ENCODE results near the gene PRAMEF13.
"Not testable (repeated sequence)": the region's sequence is repeated elsewhere in the genome, so short reads cannot be mapped to it uniquely, and the experiment has no call there.

PRAMEF13 gene

GRCh38 chr1:13201309-13201708 is at the start of gene PRAMEF13:
PRAMEF13 (minus strand) TSS chr1:13201409; CDS start chr1:13199589, 1,820 bp downstream.
- not testable (repeated sequence) for H3K9me3 ChIP-seq (ENCODE audit: insufficient read depth, low read length); H3K79me2 ChIP-seq (ENCODE audit: insufficient read depth, low read length); H3K9ac ChIP-seq (ENCODE audit: low read length); H3K9me2 ChIP-seq (replicated peaks; ENCODE audit: insufficient read depth, low read length); H3K27me3 ChIP-seq (ENCODE audit: low read length); H3F3A ChIP-seq (ENCODE audit: insufficient read depth); H3K4me2 ChIP-seq (ENCODE audit: low read depth, low read length, poor library complexity, severe bottlenecking); H2AFZ ChIP-seq (ENCODE audit: low read depth, low read length, severe bottlenecking); H3K36me3 ChIP-seq (ENCODE audit: low read length); H4K20me1 ChIP-seq (ENCODE audit: low read depth, low read length); H3K4me3 ChIP-seq (ENCODE audit: insufficient read depth, low read length, poor library complexity, severe bottlenecking); H3K27ac ChIP-seq (ENCODE audit: low read depth, low read length)

- not testable (repeated sequence) for H3K79me2 ChIP-seq (ENCODE audit: insufficient read depth, low read length); H3K27ac ChIP-seq (ENCODE audit: low read depth, low read length); H3K4me2 ChIP-seq (ENCODE audit: low read depth, low read length, poor library complexity, severe bottlenecking); H3K27me3 ChIP-seq (ENCODE audit: low read length); H3F3A ChIP-seq (ENCODE audit: insufficient read depth); H2AFZ ChIP-seq (ENCODE audit: low read depth, low read length, severe bottlenecking); H4K20me1 ChIP-seq (ENCODE audit: low read depth, low read length); H3K4me3 ChIP-seq (ENCODE audit: insufficient read depth, low read length, poor library complexity, severe bottlenecking); H3K36me3 ChIP-seq (ENCODE audit: low read length); H3K9me3 ChIP-seq (ENCODE audit: insufficient read depth, low read length); H3K9me2 ChIP-seq (replicated peaks; ENCODE audit: insufficient read depth, low read length); H3K9ac ChIP-seq (ENCODE audit: low read length)
These were observed 45.9 kb upstream of the PRAMEF13 start for GRCh38 chr1:13247122-13247521.

GRCh38 chr1:13246554-13246871 is 45.3 kb upstream of the PRAMEF13 start:
- not testable (repeated sequence) for H3K4me3 ChIP-seq (ENCODE audit: insufficient read depth, low read length, poor library complexity, severe bottlenecking); H3K27me3 ChIP-seq (ENCODE audit: low read length); H3K4me2 ChIP-seq (ENCODE audit: low read depth, low read length, poor library complexity, severe bottlenecking); H3K79me2 ChIP-seq (ENCODE audit: insufficient read depth, low read length); H3K36me3 ChIP-seq (ENCODE audit: low read length); H3K9me2 ChIP-seq (replicated peaks; ENCODE audit: insufficient read depth, low read length); H3F3A ChIP-seq (ENCODE audit: insufficient read depth); H3K9me3 ChIP-seq (ENCODE audit: insufficient read depth, low read length); H2AFZ ChIP-seq (ENCODE audit: low read depth, low read length, severe bottlenecking); H3K27ac ChIP-seq (ENCODE audit: low read depth, low read length); H4K20me1 ChIP-seq (ENCODE audit: low read depth, low read length); H3K9ac ChIP-seq (ENCODE audit: low read length)

GRCh38 chr1:13245841-13246553 is 44.8 kb upstream of the PRAMEF13 start:
- not testable (repeated sequence) for H3K27ac ChIP-seq (ENCODE audit: low read depth, low read length); H3K27me3 ChIP-seq (ENCODE audit: low read length); H3K36me3 ChIP-seq (ENCODE audit: low read length); H2AFZ ChIP-seq (ENCODE audit: low read depth, low read length, severe bottlenecking); H3K79me2 ChIP-seq (ENCODE audit: insufficient read depth, low read length); H4K20me1 ChIP-seq (ENCODE audit: low read depth, low read length); H3K4me3 ChIP-seq (ENCODE audit: insufficient read depth, low read length, poor library complexity, severe bottlenecking); H3K4me2 ChIP-seq (ENCODE audit: low read depth, low read length, poor library complexity, severe bottlenecking); H3K9ac ChIP-seq (ENCODE audit: low read length); H3K9me2 ChIP-seq (replicated peaks; ENCODE audit: insufficient read depth, low read length); H3F3A ChIP-seq (ENCODE audit: insufficient read depth); H3K9me3 ChIP-seq (ENCODE audit: insufficient read depth, low read length)

GRCh38 chr1:13243536-13244263 is 42.5 kb upstream of the PRAMEF13 start:
- H3K9ac ChIP-seq (ENCODE audit: low read length); H3K9me3 ChIP-seq (ENCODE audit: insufficient read depth, low read length); H4K20me1 ChIP-seq (ENCODE audit: low read depth, low read length); H3K27me3 ChIP-seq (ENCODE audit: low read length); H3K27ac ChIP-seq (ENCODE audit: low read depth, low read length); H3K36me3 ChIP-seq (ENCODE audit: low read length); H2AFZ ChIP-seq (ENCODE audit: low read depth, low read length, severe bottlenecking); H3K79me2 ChIP-seq (ENCODE audit: insufficient read depth, low read length); H3K9me2 ChIP-seq (replicated peaks; ENCODE audit: insufficient read depth, low read length); H3K4me3 ChIP-seq (ENCODE audit: insufficient read depth, low read length, poor library complexity, severe bottlenecking); H3K4me2 ChIP-seq (ENCODE audit: low read depth, low read length, poor library complexity, severe bottlenecking); H3F3A ChIP-seq (ENCODE audit: insufficient read depth): not testable (repeated sequence)

- not testable (repeated sequence) for H3K4me3 ChIP-seq (ENCODE audit: insufficient read depth, low read length, poor library complexity, severe bottlenecking); H3K9ac ChIP-seq (ENCODE audit: low read length); H4K20me1 ChIP-seq (ENCODE audit: low read depth, low read length); H3K9me3 ChIP-seq (ENCODE audit: insufficient read depth, low read length); H3K79me2 ChIP-seq (ENCODE audit: insufficient read depth, low read length); H3F3A ChIP-seq (ENCODE audit: insufficient read depth); H3K27ac ChIP-seq (ENCODE audit: low read depth, low read length); H3K36me3 ChIP-seq (ENCODE audit: low read length); H3K9me2 ChIP-seq (replicated peaks; ENCODE audit: insufficient read depth, low read length); H2AFZ ChIP-seq (ENCODE audit: low read depth, low read length, severe bottlenecking); H3K27me3 ChIP-seq (ENCODE audit: low read length); H3K4me2 ChIP-seq (ENCODE audit: low read depth, low read length, poor library complexity, severe bottlenecking)
These were observed 38.4 kb upstream of the PRAMEF13 start for GRCh38 chr1:13239633-13240032.

GRCh38 chr1:13237572-13237971 is 36.4 kb upstream of the PRAMEF13 start:
- H3K4me3 ChIP-seq (ENCODE audit: insufficient read depth, low read length, poor library complexity, severe bottlenecking); H4K20me1 ChIP-seq (ENCODE audit: low read depth, low read length); H3K79me2 ChIP-seq (ENCODE audit: insufficient read depth, low read length); H3K9ac ChIP-seq (ENCODE audit: low read length); H3F3A ChIP-seq (ENCODE audit: insufficient read depth); H2AFZ ChIP-seq (ENCODE audit: low read depth, low read length, severe bottlenecking); H3K36me3 ChIP-seq (ENCODE audit: low read length); H3K9me3 ChIP-seq (ENCODE audit: insufficient read depth, low read length); H3K27ac ChIP-seq (ENCODE audit: low read depth, low read length); H3K27me3 ChIP-seq (ENCODE audit: low read length); H3K4me2 ChIP-seq (ENCODE audit: low read depth, low read length, poor library complexity, severe bottlenecking); H3K9me2 ChIP-seq (replicated peaks; ENCODE audit: insufficient read depth, low read length): not testable (repeated sequence)

- H3K9me2 ChIP-seq (replicated peaks; ENCODE audit: insufficient read depth, low read length); H4K20me1 ChIP-seq (ENCODE audit: low read depth, low read length); H3K27me3 ChIP-seq (ENCODE audit: low read length); H3K4me2 ChIP-seq (ENCODE audit: low read depth, low read length, poor library complexity, severe bottlenecking); H2AFZ ChIP-seq (ENCODE audit: low read depth, low read length, severe bottlenecking); H3K9me3 ChIP-seq (ENCODE audit: insufficient read depth, low read length); H3K27ac ChIP-seq (ENCODE audit: low read depth, low read length); H3K36me3 ChIP-seq (ENCODE audit: low read length); H3K9ac ChIP-seq (ENCODE audit: low read length); H3F3A ChIP-seq (ENCODE audit: insufficient read depth); H3K4me3 ChIP-seq (ENCODE audit: insufficient read depth, low read length, poor library complexity, severe bottlenecking); H3K79me2 ChIP-seq (ENCODE audit: insufficient read depth, low read length): not testable (repeated sequence)
These were observed 32.8 kb upstream of the PRAMEF13 start for GRCh38 chr1:13234057-13234456.
